ENCODE data around the gene RMI2.
A peak's percentile ranks its signal among the peaks of the same experiment; 100 is the strongest.

Gene RMI2

DNA sequence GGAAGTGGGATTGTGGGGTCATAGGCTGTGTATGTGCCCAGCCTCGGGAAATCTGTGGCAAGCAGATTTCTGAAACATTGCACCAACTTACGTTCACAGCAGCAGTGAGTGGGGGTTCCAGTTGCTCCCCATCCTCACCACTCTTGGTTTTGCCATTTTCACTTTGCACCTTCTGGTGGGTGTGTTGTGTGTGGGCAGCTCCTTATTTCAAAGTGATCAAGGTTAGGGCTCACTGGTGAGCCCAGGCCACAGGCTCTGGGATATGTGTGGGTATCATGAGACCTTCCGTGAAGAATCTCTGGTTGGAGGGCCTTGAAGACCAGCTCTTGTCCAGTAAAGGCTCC is 34.7 kb upstream of the RMI2 start:
- no peak for DNase-seq (ENCODE audit: low read depth)

DNA sequence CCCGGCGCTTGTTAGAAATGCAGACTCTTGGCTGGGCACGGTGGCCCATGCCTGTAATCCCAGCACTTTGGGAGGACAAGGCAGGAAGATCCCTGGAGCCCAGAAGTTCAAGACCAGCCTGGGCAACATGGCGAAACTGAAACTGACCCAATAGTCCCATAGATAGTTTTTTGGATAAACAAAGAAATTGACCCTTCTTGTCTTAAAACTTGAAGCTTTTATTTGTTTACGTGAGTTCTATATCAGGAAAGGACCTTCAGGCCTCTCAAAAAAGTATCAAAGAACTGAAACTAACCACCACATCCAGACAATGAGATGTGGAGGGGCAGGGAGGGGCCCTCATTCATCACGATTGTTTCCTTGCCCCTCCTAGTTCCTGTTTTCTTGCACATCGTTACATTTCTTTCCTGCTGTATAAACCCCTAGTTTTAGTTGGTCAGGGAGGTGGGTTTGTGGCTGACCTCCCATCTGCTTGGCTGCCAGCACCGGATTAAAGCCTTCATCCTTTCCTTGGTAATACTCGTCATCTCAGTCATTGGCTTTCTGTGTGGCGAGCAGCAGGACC is 34.2 kb upstream of the RMI2 start:
- no peak for DNase-seq (ENCODE audit: low read depth)

GRCh38 chr16:11312718-11313492 is 32.4 kb upstream of the RMI2 start:
- no peak for DNase-seq (ENCODE audit: low read depth)

DNA sequence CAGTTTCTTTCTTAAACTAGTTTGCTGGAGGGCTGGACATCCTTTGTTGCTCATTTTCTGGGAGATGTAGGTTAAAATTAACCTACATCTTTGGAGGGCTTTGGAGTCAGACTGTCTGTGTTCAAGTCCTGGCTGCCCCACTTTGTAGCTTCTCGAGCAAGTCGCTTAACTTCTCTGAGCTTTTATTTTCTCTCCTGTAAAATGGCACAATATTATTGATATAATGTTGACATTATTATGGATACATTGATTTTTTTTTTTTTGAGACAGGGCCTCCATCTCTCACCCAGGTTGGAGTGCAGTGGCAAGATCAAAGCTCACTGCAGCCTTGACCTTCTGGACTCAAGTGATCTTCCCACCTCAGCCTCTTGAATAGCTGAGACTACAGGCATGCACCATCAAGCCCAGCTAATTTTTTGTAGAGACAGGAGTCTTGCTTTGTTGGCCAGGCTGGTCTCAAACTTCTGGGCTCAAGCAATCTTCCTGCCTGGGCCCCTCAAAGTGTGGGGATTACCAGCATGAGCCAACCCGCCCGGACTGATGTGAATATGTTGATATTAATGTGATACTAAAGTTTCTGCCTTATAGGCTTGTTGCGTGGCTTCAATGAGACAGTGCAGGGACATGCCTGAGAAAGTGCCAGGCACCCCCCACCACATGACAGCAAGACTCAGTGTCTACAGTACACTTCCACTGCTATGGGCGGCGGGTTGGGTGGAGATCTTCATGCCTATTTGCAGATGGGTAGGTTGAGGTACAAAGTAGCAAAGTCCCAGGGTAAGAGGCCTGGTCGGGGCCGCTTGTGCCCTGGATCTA is 31.6 kb upstream of the RMI2 start:
- DNase-seq (ENCODE audit: low read depth) = no peak

DNA sequence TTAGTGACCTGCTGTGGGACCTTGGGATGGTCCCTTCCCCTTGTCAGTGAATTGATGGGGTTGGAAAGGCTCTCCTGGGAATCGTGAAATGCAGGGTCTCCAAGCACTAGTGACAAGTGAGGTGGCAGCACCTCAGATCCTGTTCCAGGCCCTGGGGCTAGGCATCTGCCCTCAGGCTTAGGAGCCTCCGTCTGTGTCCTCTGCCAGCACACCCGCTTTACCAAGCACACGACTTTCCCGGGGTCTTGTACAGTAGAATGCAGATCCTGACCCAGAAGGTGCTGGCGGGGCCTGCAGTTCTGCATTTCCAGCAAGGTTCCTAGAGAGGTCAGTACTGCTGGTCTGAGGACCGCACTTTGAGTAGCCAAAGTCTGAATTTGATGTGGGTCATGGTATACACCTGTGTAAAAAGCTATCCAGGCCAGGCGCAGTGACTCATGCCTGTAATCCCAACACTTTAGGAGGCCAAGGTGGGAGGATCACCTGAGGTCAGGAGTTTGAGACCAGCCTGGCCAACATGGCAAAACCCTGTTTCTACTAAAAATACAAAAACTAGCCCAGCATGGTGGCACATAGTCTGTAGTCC is 30.9 kb upstream of the RMI2 start:
- DNase-seq (ENCODE audit: low read depth) = no peak

- DNase-seq (ENCODE audit: low read depth) = no peak
Observed at GRCh38 chr16:11315510-11315909, 29.7 kb upstream of the RMI2 start.

DNA sequence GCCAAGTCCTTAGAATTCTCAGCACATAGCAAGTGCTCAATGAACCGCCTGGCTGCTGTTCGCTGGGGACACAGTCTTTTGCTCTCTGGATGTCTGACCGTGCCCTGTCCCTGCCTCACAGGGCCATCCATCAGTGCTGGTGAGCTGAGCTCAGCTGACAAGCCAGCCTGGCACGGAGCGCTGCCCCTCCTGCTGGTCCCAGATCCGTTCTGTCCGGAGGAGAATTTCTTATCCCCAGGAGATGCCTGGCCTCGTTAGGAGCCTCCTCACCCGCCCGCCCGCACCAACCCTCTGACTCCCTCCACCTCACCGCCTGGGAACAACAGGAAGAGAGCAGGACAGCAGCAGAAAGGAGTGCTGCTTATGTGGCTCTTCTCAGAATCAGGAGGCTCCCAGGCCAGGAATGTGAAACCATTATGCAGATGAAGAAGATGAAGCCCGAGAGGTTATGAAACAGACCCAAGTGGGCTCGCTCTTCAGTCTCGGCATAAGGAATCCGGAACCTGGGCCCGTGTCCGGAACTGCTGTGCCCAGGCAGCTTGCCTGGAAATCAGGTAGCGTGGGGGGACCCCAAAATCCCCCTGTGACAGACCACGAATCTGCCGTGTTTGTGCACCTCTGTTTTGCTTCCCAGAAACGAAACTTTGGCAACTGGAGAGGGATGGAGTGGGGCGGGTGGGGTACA is 28.8 kb upstream of the RMI2 start:
- DNase-seq (ENCODE audit: low read depth) = no peak

DNA sequence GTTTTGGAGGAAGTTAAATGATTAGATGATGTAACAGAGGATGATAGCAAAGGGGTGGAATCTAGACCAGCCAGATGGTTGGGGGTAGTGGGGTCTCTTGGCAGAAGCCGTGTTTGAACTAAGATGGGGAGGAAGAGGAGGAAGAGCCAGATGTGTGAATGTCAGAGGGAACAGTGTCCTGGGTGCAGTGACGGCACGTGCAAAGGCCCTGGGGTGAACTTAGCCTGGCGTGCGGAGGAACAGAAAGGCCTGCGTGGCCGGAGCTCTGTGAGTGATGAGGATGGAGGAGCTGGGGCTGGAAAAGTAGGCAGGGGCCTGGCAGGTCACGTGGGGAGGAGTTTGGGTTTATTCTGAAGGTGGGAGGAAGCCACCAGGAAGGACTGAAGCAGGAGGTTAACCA is 26.4 kb upstream of the RMI2 start:
- DNase-seq (ENCODE audit: low read depth) = no peak

DNA sequence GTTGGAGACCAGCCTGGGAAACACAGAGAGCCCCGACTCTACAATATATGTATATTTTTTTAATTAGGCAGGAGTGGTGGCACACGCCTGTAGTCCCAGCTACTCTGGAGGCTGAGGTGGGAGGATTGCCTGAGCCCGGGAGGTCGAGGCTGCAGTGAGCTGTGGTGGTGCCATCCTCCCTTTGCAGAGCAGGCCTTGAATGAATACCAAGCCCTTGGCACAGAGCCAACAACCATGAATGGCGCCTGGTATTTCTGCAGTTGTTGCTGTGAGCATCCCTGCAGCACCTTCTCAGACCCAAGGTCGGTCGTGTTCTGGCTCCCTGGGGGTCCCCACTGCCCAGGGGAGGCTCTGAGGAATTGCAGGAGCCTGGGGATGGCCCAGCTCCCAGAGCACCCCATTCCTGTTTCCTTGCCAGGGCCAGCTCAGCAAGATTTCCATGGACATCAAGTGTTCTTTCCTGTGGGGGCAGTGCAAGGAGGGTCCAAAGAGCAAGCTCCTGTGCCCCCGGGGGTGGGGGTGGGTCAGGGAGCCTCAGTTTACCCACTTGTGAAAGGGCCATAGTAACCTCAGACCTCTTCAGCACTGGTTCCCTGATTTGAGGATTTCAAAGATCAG is 25.6 kb upstream of the RMI2 start:
- DNase-seq (ENCODE audit: low read depth) = no peak

DNA sequence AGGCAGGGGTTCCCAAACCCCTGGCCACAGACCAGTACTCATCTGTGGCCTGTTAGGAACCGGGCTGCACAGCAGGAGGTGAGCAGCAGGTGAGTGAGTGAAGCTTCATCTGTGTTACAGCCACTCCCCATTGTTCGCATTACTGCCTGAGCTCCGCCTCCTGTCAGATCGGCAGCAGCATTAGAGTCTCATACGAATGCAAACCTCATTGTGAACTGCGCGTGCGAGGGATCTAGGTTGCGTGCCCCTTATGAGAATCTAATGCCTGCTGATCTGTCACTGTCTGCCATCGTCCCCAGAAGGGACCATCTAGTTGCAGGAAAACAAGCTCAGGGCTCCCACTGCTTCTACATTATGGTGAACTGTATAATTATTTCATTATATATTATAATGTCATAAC is 25.1 kb upstream of the RMI2 start:
- no peak for DNase-seq (ENCODE audit: low read depth)

DNA sequence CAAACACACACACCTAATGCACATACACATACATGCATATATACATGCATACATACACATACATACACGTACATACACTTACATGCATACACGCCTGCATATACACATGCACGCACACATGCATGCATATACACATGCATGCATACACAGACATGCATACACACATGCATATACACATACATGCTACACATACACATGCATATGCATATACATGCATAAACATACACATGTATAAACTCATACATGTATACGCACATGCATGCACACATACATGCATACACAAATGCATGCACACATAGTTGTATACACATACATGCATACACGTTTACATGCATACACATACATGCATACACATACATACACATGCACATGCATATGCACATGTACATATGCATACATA is 23.6 kb upstream of the RMI2 start:
- DNase-seq (ENCODE audit: low read depth) = no peak

DNA sequence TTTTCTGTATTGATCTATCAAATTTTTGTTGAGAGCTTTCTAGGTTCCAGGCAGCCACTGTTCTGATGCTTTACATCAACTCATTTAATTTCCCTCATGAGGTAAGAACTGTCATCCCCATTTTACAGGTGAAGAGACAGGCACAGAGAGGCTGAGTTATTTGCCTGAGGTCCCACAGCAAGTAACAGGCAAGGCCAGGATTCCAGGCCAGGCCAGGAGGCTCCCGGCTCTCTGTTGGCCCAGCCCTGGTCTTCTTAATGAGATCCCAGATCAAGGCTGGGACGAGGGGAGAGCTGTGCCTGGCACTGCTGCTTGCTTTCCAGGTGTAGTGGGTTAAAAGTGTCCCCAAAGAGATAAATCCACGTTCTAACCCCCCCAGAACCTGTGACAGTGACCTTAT is 22.4 kb upstream of the RMI2 start:
- no peak for DNase-seq (ENCODE audit: low read depth)

DNA sequence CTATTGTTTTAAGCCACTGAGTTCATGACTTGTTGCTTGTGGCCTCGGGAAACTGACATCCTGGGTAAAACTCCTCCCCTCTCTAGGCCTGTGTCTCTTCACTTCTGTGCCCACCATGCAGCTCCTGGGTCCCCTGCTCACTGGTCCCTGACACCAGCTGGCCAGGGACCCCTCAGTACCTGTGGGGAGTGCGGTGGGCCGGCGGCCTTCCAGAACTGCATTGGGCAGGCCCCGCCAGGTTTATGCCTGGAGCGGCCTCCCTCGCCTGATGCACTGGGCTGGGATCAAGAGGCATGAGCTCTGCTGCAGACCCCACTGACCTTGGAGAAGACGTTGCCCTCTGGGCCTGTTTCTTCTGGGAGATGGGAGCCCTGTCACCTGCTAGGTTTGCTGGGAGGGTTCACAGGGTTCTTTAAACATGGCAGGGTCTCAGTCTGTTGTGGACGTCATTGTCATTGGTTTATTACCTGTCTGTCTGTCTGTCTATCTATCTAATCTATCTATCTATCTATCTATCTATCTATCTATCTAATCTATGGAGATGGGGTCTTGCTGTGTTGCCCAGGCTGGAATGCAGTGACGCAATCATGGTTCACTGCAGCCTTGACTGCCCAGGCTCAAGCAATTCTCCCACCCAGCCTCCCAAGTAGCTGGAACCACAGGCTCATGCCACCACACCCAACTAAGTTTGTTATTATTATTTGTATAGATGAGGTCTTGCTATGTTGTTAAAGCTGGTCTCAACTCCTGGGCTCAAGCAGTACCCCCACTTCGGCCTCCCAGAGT is 21.5 kb upstream of the RMI2 start:
- no peak for DNase-seq (ENCODE audit: low read depth)

DNA sequence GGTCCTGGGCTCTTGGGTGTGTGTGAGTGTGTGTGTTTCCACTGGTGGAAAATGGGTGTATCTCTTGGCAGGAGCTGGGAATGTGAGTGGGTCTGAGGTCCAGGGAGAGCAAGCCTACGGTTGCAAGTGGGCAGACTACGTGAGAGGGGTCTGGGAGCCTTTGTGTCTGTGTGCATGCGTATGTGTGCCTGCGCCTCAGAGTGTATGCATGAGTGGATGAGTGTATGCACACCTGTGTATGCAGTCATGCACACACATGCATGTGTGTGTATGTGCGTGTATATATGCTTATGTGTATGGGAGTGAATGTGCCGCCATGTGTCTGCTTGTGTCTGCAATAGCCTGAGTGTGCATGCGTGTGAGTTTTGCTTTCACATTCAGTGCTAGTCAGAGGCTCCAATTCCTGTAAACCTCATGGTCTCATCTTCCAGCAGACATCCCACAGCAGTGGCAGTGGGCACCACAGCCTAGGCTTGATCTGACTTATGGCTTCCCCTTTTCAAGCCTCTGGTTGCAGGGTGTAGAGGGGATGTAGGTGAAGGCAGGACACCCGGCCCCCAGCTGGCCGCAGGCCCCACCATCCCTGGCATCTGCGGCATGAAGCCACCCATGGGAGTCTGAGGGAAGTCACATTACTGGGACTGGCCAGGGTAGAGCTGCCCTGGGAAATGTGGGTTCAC is 19.7 kb upstream of the RMI2 start:
- no peak for DNase-seq (ENCODE audit: low read depth)

GRCh38 chr16:11326084-11326736 is 19.0 kb upstream of the RMI2 start:
- no peak for DNase-seq (ENCODE audit: low read depth)

GRCh38 chr16:11326737-11327276 is 18.5 kb upstream of the RMI2 start:
- no peak for DNase-seq (ENCODE audit: low read depth)

- no peak for DNase-seq (ENCODE audit: low read depth)
Observed at GRCh38 chr16:11327277-11328171, 17.7 kb upstream of the RMI2 start.

GRCh38 chr16:11328172-11329070 is 16.8 kb upstream of the RMI2 start:
- DNase-seq (ENCODE audit: low read depth) = peak; percentile 26
